NCI-H187 (cell line): Measurements from ENCODE around the gene LIN7A.

ENCODE experiments used
- DNase-seq, 2 experiments: peaks; one replicate each; lab custom pipeline; 2025; lab: John Stamatoyannopoulos, UW

The LIN7A gene

DNA sequence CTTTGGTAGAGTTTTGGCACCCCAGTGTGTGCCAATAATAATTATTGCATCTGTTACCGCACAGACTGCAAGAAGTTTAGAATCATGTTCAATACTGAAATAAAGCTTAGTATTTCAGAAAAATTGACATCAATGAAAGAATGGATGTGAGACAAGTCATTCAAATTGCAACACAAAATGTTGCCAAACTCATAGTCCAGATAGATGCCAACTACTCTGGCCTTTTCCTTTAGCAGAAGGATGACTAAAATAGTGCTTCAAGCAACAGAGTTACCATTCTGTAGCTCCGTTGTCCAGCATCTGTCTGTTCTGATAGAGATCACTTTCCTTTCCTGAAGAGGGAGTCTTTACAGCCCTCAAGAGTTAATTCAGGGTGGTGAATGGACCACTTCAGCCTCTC is 77.5 kb downstream of the LIN7A start:
- peak in 1 of 2 experiments; percentile 9 for DNase-seq

DNA sequence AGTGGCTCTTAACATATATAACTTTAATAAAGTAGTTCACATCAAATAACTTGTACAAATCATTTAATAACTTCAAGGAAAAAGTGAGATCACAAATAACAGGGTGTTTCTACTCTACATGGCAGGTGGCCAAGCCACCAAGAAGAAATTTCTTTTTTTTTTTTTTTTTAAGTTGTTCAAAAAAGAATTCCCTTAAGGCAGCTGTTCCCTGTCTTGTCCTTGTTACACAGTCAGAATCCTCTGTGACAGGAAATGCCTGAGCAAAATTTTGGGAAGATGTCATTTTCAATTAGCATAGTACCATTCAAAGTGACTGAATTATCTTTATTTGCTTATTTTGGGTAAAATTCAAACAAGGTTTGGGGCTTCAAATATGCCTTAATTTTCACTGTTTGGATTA is 79.4 kb downstream of the LIN7A start:
- DNase-seq = no peak

DNA sequence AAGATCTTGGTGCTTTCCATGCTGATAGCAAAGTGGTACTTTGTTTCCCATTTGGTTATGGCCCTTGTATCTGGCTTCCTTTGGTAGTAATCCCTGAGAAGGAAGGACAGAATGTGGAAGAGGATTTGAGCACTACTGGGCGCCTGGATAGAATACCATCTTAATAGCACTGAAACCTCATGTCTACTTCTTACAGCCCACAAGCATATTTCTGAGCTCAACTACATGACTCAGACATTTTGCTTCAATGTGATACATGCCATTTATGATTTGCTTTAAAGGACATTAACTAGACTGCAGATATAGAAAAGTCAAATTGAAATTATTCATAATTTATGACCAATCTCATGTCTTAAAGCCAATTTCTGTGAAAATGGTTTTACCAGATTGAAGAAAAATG is 80.4 kb downstream of the LIN7A start:
- DNase-seq = no peak

DNA sequence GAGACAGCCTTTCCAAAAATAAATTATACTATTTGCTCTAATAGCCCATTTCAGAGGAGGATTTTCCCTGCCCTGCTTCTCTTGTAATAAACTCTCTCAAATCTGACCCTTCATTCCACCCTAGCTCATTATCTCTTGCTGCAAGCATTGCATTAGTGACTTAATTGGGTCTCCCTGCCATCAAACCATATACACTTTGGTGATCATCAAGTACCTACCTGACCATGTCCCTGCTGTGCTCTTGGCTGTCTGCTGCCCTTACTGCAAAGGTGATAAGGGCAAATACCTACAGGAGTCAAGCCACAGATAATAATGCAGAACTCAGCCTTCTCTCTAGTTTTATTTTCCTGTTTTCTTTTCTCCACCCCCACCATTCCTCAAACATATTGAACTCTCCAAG is 88.4 kb downstream of the LIN7A start:
- DNase-seq = no peak

DNA sequence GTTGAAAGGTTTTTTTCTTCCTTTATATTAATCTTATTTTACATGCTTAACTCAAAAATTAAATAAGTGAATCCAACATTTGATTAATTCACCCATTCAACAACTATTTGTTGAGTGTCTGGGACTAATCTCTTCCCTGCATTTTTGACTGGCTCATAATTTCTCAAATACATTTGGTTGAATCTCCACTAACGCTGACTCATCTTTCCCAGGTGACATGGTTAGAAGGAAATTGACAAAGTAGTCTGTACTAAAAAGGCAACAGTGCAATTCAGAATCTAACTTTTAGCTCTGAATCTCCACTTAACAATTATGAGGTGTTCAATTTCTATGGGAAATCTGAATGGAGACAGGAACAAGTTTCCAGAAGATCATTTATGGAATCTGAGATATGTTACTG is 88.9 kb downstream of the LIN7A start:
- no peak for DNase-seq

DNA sequence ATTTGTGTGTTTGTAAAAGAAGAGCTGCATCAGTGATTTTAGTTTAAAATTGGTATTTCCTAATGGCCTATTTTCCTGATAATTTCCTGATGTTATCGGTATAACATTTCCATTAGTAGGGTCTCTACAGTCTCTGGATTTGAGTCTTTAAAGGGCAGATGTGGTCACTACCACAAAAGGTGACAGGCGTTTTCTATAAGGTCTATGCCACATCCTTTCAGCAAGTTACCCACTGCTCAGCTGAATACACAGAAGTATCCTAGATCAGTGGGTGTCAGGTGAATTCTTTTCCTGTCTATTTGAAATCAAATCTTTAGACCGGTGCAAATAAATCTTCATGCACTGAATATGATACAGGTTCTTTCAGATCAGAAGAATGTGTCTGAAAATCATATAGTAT is 90.2 kb downstream of the LIN7A start:
- no peak for DNase-seq

DNA sequence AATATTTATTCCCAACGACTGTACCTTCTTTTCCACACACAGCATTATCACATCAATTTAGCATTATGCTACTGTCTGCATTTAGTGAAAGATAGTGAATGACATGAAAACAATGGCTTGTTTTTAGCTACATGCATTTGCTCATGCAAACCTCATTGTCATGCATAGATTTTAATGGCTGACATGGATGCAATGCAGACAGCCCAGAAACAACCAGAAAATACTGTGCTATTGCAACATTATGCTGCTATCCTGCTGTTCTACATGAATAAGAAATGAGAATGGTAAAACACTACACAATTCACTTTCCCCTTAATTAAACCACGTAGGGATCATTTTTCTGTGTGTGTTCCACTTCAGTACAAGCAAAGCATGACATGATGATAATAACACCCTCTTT is 90.8 kb downstream of the LIN7A start:
- peak; percentile 27 to 50 for DNase-seq

DNA sequence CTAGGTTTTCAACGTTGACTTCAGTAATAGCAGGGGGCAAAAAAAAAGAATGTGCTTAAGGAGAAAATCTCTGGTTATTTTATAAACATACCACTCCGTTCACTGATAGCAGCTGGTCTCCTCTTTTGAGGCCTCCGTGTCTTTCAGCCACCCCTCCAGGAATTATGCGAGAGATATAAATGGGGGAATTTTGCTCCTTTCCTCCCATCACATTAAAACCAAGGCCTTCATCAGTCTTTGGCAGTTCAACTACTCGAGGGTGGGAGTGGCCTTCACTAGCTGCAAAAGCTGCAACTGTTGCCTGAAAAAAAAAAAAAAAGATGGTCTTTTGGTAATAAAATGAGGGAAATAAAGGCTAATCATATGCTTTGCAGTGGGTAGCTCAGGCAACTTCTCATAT is 92.1 kb downstream of the LIN7A start:
- DNase-seq = no peak

DNA sequence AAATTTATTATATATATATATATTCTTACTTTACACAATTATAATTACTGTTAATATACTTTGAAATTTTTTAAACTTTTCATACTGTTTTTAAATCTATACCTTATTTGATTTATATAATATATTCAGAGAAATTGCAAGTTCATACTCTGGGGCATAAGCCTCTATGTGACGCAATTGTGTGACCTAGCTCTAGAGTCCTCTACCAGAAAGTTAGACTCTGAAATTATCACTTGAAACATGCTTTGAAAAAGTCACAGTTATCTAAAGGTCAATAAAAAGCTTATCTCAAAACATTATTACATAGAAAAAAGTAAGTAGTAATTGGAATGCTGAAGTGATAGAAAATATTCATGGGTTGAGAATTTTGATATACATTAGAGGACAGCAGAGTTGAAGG is 93.8 kb downstream of the LIN7A start:
- DNase-seq = no peak

DNA sequence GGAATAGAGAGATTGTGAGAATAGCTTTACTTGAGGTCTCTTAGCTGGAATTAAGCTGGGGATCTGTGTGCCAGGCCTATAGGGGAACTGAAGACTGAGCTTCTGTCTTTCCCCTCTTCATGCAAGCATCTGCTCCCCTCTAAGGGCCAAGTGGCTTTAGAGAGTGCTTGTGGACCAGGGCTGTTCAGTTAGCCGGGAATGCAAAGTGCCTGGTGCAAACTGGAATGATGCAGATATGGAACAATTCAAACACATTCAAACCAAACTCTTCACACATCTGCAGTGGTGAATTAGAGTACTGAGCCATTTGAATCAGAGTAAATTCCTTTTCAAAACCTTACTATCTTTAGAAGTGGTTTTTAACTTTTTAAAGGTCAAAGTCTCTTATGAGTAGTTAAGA is 99.0 kb downstream of the LIN7A start:
- peak; percentile 25 to 74 for DNase-seq

DNA sequence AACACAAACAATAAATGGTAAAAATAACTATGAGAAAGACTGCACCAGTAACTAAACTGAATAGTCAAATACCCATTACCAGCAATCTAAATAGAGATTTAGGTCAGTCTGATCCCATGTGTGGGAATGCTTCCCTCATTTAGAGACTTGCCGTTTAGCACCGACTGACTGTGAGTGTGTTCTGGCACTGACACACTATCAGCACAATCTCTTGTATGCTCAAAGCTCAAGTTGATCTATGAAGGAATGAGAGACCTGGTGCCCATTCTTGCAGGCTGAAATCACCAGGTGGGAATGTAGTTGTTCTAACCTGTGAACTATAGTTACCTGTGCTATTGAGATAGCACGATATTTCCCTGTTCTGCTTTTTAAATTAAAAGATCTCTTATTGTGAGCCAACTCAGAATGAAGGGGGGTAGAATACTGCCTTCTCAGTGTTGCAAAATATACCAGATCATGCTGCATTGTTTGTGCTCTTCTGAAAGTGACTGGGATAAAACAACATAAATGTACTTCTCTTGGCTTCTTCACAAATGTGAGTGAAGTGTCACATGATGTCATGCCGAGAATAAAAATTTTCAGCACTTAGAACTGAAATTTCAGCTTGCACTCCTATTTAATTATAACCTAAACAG is 99.6 kb downstream of the LIN7A start:
- DNase-seq = no peak

DNA sequence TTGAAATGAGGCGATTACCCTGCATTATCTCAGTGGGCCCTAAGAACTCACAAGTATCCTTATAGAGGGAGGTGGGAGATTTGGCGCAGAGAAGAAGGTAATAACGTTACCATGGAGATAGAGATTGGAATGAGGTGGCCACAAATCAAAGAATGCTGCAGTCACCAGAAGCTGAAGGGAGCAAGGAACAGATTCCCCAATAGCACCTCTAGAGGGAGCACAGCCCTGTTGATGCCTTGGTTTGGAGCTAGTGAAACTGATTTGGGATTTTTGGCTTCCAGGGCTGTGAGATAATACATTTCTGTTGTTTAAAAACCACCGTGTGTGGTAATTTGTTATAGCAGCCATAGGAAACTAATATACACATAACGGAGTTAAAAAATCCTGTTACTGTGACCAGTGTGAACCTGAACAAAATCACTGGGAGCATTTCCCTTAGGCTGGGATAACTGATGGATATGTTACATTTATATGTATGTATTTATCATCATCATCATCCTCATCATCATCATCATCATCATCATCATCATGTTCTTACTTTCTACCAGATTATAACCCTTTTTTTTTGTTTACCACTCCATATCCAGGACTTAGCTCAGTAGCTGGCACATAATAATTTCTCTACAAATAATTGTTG is 100.3 kb downstream of the LIN7A start:
- peak; percentile 17 to 19 for DNase-seq

DNA sequence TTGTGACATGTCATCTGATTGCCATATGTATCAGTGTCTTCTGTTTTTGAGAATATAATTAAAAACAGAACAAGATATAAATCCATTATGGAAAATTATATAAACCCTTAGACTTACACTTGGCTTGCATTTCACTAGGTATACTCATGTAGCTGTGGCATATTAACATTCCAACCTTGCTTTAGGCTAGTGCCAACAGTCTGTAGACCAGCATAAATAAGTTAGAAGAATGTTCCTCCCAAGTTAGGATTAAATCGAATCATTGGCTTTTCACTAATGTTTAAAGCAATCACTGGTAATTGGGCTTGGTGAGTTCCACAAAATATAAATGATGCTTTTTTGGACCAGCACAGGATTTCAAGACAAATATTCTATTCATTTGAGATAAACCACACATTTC is 103.0 kb downstream of the LIN7A start:
- DNase-seq = no peak

DNA sequence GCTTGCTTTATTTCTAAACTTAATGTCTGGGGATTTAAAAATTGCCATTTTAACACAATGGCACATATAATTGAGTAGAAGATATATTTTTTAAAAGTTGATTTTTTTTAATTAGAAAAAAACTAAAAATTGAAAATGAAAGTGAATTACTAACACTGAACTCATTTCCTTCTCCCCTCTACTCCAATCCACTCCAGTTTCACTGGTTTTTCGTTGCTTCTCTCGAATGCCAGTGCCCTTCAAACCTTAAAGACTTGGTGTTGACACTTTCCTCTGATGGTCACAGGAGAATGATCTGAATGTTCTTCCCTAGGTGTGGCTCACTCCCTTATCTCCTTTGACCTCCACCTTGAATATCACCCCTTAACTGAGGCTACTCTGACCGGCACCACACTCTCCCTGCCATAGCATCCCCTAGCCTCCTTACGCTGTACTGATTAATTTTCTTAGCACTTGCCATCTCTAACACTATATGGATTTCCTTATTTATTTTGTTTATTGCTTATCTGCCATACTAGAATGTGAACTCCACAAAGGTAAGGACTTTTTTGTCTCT is 107.1 kb downstream of the LIN7A start:
- no peak for DNase-seq

DNA sequence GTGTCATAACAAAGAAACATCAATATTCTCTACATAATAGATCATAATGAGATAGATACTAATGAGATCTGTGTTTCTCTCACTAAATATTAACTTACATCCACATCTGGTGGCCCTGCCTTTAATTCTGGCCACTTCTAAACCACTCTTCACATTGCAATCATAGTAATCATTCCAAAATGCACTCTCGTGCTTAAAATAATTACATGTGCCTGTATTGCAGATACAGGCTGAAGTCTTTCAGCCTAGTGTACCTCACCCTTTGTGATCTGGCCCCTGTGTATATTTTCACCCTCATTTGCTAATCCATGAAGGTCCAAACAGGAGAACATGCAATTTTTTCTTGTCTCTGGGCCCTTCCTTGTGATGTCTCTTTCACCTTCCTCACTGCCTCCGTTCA is 108.0 kb downstream of the LIN7A start:
- no peak for DNase-seq

DNA sequence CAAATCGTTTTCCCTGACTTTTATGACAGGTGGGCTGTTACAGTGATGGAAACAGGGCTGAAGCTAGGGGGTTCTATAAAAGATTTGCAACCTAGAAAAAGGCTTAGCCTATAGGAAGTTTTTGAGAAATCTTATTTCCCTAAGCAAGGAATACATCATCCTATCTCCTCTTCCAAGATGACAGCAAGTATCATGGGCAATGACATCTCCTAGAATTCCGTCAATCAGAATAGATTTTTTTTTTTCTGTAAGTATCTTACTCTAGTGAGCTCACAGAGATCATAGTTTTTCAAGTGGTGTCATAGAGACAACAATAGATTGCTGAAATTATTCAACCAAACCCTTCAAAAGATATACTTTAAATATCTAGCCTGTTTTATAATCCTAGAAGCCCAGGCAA is 112.2 kb downstream of the LIN7A start:
- DNase-seq = no peak

DNA sequence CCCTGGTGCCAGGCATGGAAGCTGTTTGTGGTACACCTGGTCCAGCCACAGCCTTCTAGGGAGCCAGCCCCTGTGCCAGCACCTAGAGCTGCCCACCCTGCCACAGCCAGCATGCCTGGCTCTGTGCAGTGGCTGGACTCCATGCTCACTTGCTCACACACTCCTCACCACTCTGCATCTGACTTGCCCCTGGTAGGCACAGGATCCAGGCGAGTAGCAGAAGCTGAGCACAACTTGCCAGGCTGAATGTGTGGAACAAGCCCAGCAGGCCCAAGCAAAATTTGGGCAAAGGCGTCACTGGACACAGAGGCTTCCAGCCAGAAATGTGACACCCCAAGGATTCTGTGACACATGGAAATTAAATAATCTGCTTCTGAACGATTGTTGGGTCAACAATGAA is 114.3 kb downstream of the LIN7A start:
- DNase-seq = no peak

DNA sequence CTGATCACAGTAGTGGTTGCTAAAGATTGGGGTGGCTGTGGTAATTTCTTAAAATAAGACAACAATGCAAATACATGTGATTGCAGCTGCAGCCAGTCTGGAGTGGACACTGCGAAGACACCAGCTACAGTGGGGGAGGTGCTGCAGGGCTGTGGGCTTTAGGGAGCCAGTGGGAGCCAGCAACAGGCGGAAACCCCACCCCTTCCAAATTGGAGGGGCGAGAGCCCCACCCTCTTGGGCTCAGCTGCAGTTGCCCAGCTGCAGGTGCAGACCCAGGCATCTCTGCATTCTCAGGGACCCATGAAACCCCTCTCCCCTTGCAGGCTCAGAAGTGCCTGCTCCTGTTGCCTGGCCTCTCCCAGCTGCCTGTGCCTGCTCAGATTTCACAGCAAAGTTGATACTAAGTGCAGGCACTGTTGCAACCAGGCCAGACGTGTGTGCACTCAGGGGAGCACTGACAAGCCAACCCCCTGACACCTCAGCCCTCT is 116.2 kb downstream of the LIN7A start:
- peak in 1 of 2 experiments; percentile 57 for DNase-seq

DNA sequence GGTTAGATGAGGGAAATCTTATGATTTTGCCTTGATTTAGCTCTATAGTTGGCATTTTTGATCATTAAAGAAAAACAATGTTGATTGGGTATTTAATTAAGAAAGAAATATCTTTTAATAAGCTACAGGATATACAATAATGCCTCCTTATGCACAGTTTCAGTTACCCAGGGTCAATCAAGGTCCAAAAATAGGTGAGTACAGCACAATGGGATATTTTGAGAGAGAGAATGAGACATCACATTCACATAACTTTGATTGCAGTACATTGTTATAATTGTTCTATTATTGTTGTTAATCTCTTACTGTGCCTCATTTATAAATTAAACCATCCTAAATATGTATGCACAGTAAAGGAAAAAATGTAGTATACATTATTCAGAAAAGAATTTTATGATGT is 118.9 kb downstream of the LIN7A start:
- DNase-seq = no peak

DNA sequence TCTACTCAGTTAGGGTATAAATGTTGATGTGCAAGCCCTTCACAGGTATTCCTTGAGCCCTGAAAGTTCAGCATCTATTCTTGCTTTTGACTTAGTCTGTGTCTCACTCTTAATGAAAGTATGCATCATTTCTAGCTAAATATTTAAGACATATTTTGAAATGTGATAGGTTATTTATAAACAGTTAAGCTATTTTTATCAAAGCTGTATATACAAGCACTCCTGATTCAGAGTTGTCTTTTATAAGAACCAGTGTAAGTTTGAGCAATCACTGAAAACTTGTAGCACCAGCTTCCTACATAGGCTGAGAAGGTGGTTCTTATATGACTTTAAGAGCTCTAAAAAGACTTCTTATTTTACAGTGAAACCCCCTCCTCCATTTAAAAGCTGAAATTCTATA is 122.4 kb downstream of the LIN7A start:
- no peak for DNase-seq

DNA sequence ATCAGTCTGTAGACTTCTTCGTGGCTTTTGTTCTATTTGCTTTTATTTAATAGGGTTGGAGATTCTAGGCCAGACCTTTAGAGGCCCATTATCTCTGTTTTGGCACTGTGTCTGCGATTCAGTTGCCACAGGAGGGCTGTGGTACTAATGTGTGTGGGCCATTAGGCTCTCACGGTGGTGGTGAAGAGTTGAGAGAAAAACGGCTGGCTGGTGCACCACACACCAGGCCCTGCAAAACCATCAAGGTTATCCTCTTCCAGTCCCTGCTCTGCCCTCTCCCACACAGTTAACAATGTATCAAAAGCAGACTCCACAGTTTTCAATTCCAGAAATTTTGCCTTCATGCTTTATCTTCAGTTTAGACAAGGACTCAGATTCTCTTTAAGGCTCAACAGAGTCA is 123.3 kb downstream of the LIN7A start:
- no peak for DNase-seq

DNA sequence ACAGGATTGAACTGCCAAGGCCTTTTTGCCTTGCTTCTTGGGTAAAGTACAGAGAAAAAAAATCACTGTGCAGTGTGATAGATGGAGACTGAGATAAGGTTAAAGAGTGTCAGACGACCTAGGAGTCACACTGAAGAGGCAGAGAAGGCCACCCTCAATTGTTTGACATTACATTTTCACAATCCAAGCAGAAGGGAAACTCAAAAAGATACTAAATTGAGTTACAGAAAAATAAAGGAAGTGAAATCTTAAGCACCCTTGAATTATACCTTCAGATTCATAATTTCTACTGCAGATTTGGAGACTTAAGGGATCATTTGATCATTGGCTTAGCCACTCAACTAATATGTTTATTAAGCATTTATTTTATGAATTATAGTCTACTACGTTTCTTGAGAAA is 123.9 kb downstream of the LIN7A start:
- no peak for DNase-seq

DNA sequence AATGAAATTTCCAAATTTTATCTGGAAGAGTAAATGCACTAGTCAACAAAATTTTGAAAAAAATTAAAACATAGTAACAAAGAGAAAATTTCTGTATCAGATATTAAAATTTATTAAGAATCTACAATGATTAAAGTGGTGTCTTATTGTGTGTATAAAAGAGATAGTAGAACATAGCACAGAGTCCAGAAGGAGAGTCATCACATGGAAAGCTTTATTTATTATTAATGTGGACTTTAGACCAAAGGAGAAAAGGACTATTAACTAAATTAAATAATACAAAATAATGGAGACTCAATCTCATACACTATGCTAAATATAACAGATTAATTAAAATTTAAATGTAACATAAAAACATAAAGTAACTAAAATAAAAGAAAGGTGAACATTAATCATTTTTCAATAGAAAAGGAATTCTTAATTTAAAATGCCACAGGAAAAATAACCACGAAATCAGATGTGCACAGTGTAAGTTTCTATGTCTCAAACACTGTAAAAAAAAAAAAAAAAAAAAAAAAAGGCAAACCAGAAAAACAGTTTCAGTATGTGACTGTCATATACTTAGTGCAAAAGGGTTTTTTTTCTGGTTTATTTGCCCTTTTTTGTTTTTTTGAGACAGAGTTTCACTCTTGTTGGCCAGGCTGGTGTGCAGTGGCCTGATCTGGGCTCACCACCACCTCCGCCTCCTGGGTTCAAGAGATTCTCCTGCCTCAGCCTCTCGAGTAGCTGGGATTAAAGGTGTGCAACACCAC is 125.6 kb downstream of the LIN7A start:
- DNase-seq = no peak
